Activated CD8-positive, alpha-beta memory T cell treated with anti-CD3 and anti-CD28 coated beads for 4 hours (primary cell): ENCODE data around the gene SRSF3.
"Not testable (repeated sequence)": the region's sequence is repeated elsewhere in the genome, so short reads cannot be mapped to it uniquely, and the experiment has no call there.

Source experiments
- DNase-seq, 2 donors: peaks; one replicate each; pipeline ENCODE4 v3.0.0-alpha.2; 2020; ENCODE audit warnings: low read depth in 2 of 2

SRSF3 gene

GRCh38 chr6:36574679-36575078 is 19.5 kb upstream of the SRSF3 start:
- DNase-seq, result no peak

GRCh38 chr6:36576578-36576977 is 17.6 kb upstream of the SRSF3 start:
- no peak for DNase-seq

- DNase-seq, result no peak
These were observed 16.9 kb upstream of the SRSF3 start for GRCh38 chr6:36577301-36577700.

GRCh38 chr6:36578030-36578429 is 16.1 kb upstream of the SRSF3 start:
- no peak for DNase-seq

DNA sequence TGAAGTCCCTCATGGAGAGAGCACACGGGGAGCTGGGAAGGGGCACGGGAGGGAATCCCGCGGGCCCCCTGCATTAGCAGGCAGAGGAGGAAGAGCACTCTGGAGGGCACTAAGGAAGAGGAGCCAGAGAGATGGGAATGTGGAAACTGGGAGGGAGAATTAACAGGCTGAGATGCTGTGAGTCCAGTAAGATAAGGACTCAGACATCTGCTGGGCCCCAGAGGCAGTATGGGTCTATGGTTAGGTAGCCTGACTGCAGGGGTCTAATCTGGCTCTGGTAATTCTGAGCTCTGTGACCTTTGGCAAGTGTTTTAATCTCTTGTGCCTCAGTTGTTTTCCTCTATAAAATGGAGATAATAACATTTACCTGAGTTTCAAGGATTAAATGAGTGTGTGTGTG is 15.7 kb upstream of the SRSF3 start:
- DNase-seq, result no peak

DNA sequence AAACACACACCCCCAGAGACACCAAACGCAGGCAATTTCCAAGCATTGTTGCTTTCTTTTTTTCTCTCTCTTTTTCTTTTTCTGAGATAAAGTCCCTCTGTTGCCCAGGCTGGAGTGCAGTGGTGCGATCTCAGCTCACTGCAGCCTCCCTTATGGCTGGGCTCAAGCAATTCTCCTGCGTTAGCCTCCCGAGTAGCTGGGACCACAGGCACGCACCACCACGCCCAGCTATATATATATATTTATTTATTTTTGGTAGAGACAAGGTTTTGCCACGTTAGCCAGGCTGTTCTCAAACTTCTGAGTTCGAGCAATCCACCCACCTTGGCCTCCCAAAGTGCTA is 14.0 kb upstream of the SRSF3 start:
- no peak for DNase-seq

DNA sequence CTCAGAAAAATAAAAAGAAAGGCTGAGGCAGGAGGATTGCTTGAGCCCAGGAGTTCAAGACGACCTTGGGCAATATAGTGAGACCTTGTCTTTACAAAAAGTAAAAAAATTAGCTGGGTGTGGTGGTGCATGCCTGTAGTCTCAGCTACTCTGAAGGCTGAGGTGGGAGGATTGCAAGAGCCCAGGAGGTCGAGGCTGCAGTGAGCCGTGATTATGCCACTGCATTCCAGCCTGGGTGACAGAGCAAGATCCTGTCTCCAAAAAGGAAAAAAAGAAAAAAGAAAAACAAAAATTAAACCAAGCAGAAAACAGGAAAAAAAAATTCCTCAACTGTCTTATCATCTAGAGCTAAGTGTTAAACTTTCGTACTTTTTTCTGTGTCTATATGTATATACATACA is 12.4 kb upstream of the SRSF3 start:
- DNase-seq, result no peak

DNA sequence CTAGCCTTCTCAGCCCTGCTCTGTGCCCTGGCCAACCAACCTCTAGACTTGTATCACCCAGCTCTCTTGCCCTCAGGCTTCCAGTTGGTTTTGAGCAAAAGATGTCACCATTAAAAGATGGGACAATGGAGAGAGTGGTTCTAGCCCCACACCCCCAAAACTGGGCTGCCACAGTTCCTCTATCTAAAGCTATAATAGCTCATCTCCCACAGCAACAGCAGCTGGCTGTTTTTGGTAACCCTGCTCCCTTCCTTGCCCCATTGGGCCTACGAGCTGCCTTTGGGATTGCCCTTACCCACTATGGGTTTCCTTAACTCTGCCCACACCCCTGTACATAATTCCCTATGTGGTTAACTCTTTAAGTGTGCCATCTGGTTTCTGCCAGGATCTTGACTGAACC is 7.6 kb upstream of the SRSF3 start:
- no peak for DNase-seq

GRCh38 chr6:36589025-36589400 is 5.1 kb upstream of the SRSF3 start:
- not testable (repeated sequence) for DNase-seq

DNA sequence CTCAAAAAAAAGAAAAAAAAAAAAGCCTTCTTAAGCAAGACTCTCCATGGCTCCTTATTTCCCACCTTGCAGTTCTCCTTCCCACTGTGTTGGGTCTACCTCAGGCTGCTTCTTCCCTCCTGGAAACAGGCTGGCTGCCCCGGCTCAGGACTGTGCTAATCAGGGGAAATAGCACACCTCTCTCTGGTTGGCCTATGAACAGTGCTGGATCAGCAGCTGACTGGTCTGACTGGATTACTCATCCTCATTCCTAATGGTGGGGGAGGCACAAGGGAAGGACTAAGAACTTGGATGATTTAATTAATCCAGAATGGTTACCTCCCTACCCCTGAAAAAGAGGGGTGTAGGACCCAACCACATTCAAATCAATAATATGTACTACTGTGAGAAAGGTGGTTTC is 3.9 kb upstream of the SRSF3 start:
- DNase-seq, result no peak

DNA sequence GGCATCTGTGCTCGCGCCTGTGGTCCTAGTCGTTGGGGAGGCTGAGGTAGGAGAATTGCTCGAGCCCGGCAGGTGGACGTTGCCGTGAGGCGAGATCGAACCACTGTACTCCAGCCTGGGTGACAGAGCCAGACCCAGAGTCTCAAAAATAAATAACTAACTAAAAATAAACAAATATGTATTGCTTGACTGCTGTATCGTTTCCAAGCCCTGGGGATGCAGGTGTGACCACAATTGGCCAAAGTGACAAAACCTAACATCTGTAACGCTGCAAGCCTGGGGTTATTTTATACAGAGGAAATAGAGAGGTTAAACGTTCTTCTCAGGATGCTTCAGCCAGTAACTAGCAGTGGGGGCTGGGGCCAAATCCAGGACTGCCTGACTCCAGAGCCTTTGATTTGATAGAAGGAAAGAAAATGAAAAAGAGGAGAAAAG is 1.9 kb upstream of the SRSF3 start:
- peak in 1 of 2 donors; percentile 6 for DNase-seq

GRCh38 chr6:36593569-36594028 is 563 bp upstream of the SRSF3 start:
- DNase-seq, result no peak

DNA sequence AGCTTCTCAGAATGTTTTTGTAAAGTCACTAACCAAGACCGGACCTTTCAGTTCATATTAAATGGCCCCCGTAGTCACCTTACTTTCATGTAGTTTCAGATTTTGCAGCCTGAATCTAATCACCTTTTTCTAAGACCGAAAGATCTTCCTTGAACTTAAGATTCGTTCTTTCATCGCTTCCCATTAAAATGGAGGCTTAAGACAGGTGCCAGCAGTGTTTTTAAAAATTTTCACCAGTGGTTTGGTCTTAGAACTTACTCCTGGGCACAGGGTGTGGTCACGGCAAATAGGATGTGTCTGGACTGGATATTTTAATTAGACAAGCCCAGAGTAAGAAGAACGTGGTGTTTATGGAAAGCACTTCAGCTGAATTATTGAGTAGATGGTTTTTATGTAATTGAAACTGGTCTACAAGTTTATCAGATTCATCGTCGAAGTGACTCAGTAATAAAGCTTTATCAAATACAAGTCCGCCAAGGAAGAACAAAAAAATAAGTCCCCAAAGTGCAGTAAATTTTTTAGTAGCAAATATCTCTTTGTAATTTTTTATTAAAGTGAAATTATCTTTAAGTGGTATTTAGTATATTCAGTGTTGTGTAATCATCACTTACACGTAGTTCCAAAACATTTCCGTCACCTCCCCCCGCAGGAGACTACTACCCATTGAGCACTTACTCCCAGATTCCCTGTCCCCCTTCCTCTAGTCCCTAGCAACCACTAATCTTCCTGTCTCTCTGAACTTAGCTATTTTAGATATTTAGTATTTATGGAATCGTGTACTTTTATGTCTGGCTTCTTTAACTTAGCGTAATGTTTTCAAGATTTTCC is 868 bp downstream of the SRSF3 start:
- DNase-seq, result no peak

- no peak for DNase-seq
These were observed 2.2 kb downstream of the SRSF3 start for GRCh38 chr6:36596356-36596755.

DNA sequence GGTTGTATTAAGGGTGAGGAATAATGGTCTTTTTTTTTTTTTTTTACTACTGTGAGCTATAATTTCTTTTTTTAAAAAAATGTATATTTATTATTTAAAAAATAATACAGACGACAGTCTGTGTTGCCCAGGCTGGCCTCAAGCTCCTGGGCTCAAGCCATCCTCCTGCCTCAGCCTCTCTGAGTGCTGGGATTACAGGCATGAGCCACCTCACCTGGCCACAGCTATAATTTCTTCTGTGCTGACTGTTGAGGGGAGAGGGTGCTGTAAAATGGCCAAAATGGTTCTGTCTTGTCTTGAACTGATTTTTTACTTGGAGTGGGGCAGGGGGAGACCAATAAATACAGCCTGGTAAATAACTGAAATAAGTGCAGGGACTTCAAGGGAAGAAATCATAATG is 3.6 kb downstream of the SRSF3 start:
- DNase-seq, result no peak

GRCh38 chr6:36598326-36598725 is 4.2 kb downstream of the SRSF3 start:
- no peak for DNase-seq

DNA sequence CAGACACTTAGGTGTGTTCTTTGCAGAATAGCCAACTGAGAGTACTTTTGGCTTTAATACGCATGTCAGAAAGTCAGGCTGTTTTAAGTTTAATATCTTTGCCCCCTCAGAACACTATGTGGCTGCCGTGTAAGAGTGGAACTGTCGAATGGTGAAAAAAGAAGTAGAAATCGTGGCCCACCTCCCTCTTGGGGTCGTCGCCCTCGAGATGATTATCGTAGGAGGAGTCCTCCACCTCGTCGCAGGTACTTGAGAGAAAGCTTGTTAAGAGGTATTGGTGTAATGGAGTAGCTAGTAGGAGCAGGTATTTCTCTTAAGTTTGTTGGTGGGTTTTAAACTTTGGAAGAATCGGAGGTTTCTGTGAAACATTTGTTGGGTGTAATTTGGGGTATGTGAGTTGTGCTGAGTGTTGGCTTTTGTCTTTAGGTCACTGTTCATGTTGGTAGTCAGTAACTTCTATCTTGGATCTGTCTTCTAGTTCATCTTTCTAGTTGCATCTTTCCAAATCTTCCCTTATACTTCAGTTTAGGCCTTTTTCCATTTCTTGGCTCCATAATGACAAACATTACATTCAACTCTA is 4.7 kb downstream of the SRSF3 start:
- no peak for DNase-seq

DNA sequence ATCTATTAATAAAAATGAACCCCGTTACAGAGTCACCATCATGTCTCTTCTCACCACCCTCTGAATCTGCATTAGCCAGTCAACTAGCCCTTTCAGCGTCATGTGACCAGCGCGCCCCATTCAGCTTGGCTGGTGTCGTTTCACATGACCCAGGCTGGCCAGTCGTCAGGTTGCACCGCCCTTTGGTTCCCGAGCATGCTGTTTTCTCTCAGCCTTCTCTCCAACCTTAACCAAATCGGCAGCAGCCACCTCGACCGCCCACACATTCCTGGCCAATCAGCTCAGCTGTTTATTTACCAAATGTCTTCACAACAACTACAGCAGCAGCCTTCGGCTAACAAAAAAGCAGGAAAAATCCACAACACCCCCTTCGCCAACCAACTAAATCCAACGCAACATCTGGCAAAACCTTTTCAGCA is 5.6 kb downstream of the SRSF3 start:
- DNase-seq, result peak in 1 of 2 donors; percentile 34

DNA sequence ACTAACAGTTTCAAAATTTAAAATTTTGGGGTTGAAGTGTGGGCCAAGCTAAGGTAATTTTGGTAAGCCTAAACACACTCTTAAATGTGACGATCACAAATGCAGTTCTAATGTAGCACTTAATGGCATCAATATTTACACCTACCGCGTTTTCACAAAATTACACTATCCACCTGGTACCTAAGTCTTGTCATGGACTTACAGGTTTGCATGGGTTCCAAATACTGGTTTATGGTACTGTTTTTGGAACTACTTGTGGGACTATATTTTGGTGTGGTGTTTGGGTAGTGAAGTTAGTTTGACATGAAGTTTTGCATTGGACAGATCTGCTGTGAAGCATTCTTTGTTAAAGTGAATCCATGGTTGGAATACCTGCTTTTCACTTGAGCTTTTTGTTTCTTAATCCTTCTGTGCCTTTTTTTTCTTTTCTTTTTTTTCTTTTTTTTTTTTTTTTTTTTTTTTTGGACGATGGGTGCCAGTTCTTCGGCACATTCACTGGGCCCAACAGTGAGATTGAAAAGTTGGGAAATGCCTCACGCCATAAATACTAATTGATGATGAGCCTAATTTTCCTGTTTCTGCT is 6.5 kb downstream of the SRSF3 start:
- no peak for DNase-seq

- DNase-seq, result not testable (repeated sequence)
These were observed 7.7 kb downstream of the SRSF3 start for GRCh38 chr6:36601818-36602217.

GRCh38 chr6:36603222-36604089 is 9.3 kb downstream of the SRSF3 start:
- no peak for DNase-seq
